Left ventricle myocardium inferior (tissue), 1 donor: Measurements from ENCODE around the gene MAD2L2. TPM values are rescaled to one million over a fixed set of nuclear protein-coding genes. Genes with fewer than 3 reads are reported as not detected.

ENCODE experiments used
- DNase-seq: peaks from one replicate; pipeline ENCODE4 v3.0.0-alpha.2; 2020
- H3K27ac ChIP-seq: fragments of 200-600 bp; replicated peaks from 2 replicates; pipeline ENCODE4 v1.8.0; 2021
- H3K27me3 ChIP-seq: fragments of 200-600 bp; 2 replicates; pipeline ENCODE4 v1.8.0; 2021; ENCODE audit warnings: low read depth
- H3K36me3 ChIP-seq: fragments of 200-600 bp; 2 replicates; pipeline ENCODE4 v1.8.0; 2021
- H3K4me1 ChIP-seq: fragments of 200-600 bp; 2 replicates; pipeline ENCODE4 v1.8.0; 2021
- H3K4me3 ChIP-seq: fragments of 200-600 bp; 2 replicates; pipeline ENCODE4 v1.8.0; 2021; ENCODE audit warnings: mild to moderate bottlenecking, moderate library complexity
- H3K9me3 ChIP-seq: fragments of 200-600 bp; replicated peaks from 2 replicates; pipeline ENCODE4 v1.8.0; 2021
- intact Hi-C: fragments of 100-400 bp; cut with micrococcal nuclease; formaldehyde crosslinking; loops from one replicate; pipeline ENCODE4 v1.11.0; 2022
- total RNA-seq: library from RNA; stranded (reverse); fragmentation: NEBNext Ultra II Directional; extraction: Animal tissue kit (Norgen Biotek cat#: 25700); gene quantifications from one replicate; pipeline ENCODE4 v1.2.1, GENCODE V29; 2021
- TF ChIP-seq, protein P1 (sequence below): fragments of 200-600 bp; IDR thresholded peaks from 2 replicates; pipeline ENCODE4 v1.8.0; 2021; ENCODE audit warnings: antibody characterized with exemption, mild to moderate bottlenecking, borderline replicate concordance
- donor health status: DM: no; HTN: yes; CAD: no; lungs with severe emphysema.

MAD2L2 gene
- total RNA-seq, 1 donor from 2014 or later = 17.2 TPM

DNA sequence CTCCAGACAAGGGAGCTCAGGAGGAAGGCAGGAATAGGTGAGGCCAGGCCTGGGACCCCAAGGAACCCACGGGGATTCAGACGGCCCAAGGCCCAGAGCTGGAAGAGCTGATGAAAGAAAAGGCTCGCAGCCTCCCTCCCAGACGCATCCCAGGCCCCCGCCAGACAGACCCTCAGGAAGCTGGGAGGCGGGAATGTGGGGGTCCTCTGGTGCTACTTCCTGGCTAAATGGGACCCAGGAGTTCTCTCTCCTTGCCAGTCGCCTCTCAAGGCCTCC lies 27.1 kb downstream of the MAD2L2 start:
- no peak for DNase-seq
- Histone ChIP-seq H3K27ac (peak overlapping the region; percentile 44), H3K9me3 (no peaks in the 10 kb centered on the region), H3K4me1 (peaks cover 41% of the 10 kb centered on the region), H3K36me3 (peaks cover 12% of the 10 kb centered on the region), H3K4me3 (peak overlapping the region; percentile 73), H3K27me3 (peaks cover 36% of the 10 kb centered on the region)
- TF ChIP-seq, protein P1, sequence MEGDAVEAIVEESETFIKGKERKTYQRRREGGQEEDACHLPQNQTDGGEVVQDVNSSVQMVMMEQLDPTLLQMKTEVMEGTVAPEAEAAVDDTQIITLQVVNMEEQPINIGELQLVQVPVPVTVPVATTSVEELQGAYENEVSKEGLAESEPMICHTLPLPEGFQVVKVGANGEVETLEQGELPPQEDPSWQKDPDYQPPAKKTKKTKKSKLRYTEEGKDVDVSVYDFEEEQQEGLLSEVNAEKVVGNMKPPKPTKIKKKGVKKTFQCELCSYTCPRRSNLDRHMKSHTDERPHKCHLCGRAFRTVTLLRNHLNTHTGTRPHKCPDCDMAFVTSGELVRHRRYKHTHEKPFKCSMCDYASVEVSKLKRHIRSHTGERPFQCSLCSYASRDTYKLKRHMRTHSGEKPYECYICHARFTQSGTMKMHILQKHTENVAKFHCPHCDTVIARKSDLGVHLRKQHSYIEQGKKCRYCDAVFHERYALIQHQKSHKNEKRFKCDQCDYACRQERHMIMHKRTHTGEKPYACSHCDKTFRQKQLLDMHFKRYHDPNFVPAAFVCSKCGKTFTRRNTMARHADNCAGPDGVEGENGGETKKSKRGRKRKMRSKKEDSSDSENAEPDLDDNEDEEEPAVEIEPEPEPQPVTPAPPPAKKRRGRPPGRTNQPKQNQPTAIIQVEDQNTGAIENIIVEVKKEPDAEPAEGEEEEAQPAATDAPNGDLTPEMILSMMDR = no peak
- intact Hi-C loops = loop anchor here (10.0 kb wide), 1 partner anchor 71 kb away; no protein-coding TSS in a partner anchor

DNA sequence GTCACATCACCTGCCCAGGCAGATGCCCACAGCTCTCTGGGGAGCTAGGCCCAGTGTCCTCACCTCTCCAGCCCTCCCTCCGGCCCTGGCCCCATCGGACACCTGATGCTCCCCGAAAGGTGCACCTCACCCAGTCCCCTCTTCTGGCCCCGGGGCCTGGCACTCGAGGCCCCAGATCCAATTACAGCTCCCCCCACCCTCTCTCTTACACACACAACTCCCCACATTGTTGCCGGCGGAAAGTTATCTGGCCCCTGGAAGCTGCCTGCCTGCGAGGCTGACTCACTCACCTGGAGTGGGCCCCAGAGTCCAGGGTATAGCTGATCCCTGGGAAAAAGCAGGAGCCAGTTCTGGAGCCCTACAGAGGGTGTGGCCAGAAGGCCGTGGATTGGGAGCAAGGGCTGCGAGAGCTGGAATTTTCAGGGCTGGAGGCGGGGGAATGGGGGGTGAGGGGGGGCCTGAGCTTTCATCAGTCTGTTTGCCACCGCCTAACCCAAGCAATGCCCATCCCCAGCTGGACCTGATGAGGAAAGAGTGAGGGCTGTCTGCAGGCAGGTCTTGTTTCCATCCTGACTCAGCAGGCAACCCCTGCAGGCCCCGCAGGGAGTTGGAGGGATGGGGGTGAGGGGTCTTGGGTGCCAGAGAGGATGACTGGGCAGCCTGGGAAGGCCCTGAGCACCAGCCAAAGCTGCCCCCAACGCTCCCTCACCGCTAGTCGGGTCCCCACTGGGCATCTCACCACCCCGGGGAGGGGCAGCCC lies 27.7 kb downstream of the MAD2L2 start:
- DNase-seq = no peak
- peaks cover 41% of the 10 kb centered on the region for H3K27me3 ChIP-seq
- peak overlapping the region; percentile 73 for H3K4me3 ChIP-seq
- no peak overlapping the region for H3K27ac ChIP-seq
- TF ChIP-seq, protein P1 = no peak
- no peaks in the 10 kb centered on the region for H3K9me3 ChIP-seq
- peaks cover 47% of the 10 kb centered on the region for H3K4me1 ChIP-seq
- peaks cover 10% of the 10 kb centered on the region for H3K36me3 ChIP-seq
- intact Hi-C loops = loop anchor here (10.0 kb wide), 1 partner anchor 72 kb away; no protein-coding TSS in a partner anchor

DNA sequence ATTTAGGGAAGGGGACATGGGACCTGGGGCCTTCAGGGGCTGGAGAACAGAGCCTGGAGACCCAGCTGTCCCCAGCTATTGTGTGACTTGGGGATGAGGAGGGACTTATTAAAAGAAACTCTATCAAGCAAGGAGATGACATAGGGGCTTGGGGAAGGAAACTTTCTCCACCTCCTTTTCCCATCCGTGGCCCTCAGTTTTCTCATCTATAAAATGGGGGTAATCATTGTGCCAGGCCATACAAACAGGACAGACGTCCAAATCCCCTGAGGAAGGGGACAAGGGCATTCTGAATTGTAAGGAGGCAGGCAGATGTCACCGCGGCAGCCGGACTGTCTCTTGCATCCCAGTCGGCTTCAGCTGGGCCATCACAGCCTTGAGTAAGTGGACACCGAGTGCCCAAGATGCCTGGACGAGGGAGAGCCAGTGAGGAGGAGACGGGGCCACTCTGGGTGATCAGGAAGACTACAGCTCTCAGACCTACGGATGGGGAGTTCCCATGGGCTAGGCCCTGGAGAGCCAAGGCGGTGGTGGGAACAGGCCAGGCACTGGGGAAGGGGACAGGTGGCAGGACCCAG lies 28.7 kb downstream of the MAD2L2 start:
- Histone ChIP-seq H3K27me3 (peaks cover 51% of the 10 kb centered on the region), H3K36me3 (peaks cover 3% of the 10 kb centered on the region), H3K4me1 (peaks cover 53% of the 10 kb centered on the region), H3K27ac (no peak overlapping the region), H3K4me3 (no peak overlapping the region), H3K9me3 (no peaks in the 10 kb centered on the region)
- no peak for DNase-seq
- intact Hi-C loops = loop anchor here (10.0 kb wide), 1 partner anchor 73 kb away; no protein-coding TSS in a partner anchor
- TF ChIP-seq, protein P1 = no peak

- Histone ChIP-seq H3K27me3 (peaks cover 60% of the 10 kb centered on the region), H3K9me3 (no peaks in the 10 kb centered on the region), H3K4me1 (peaks cover 53% of the 10 kb centered on the region), H3K27ac (no peak overlapping the region), H3K36me3 (no peaks in the 10 kb centered on the region), H3K4me3 (peak overlapping the region; percentile 49)
- intact Hi-C loops = loop anchor here (10.0 kb wide), 1 partner anchor 74 kb away; no protein-coding TSS in a partner anchor
- DNase-seq = no peak
- TF ChIP-seq, protein P1 = no peak
These were observed 29.9 kb downstream of the MAD2L2 start for GRCh38 chr1:11651017-11651416.

DNA sequence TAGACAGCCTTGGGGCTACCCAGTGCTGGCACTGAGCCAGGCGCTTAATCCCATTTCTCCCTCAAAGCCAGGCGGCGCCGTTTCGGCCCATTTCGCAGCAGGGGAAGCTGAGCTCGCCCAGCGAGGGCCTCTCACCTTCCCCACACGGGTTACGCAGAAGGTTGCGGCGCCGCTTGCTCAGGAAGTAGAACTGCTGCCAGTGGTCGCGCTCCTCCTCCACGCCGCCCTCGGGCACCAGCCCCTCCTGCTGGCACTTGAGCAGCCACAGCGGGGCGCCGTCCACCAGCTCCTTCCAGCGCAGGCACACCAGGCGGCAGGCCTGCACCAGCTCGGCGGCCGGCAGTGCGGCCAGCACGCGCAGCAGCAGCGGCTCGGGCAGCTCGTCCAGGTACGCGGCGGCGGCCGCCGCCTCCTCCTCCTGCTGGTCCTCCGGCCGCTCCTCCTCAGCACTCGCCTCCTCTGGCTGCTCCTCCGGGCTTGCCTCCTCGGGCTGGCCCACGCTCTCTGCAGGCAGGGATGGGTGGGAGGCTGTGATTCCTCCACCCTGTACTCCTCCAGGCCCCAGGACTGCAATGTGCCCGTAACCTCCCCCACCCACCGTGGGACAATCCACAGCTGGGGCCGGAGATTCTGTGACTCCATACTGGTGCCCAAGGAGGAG lies 30.5 kb downstream of the MAD2L2 start:
- H3K9me3 ChIP-seq = no peaks in the 10 kb centered on the region
- intact Hi-C loops = loop anchor here (10.0 kb wide), 1 partner anchor 74 kb away; no protein-coding TSS in a partner anchor
- no peak overlapping the region for H3K27ac ChIP-seq
- TF ChIP-seq, protein P1 = peak; percentile 78
- H3K4me1 ChIP-seq = peaks cover 48% of the 10 kb centered on the region
- H3K36me3 ChIP-seq = no peaks in the 10 kb centered on the region
- DNase-seq = peak; percentile 76
- H3K4me3 ChIP-seq = peak overlapping the region; percentile 49
- H3K27me3 ChIP-seq = peaks cover 61% of the 10 kb centered on the region
